K562 (cell line): ENCODE measurements around the gene CD72. TPM values are rescaled to one million over a fixed set of nuclear protein-coding genes. Genes with fewer than 3 reads are reported as not detected.
A peak's percentile ranks its signal among the peaks of the same experiment; 100 is the strongest.

Source experiments
- ARID3B ChIP-seq: fragments of 250-450 bp; sonication (Bioruptor Pico); IDR thresholded peaks from 2 replicates; pipeline ENCODE4 v1.4.0; 2020; ENCODE audit warnings: borderline replicate concordance
- BCL6 ChIP-seq: fragments of 250-450 bp; sonication (Bioruptor Pico); IDR thresholded peaks from 2 replicates; pipeline ENCODE4 v1.4.0; 2020
- CBX8 ChIP-seq: fragments of 200-600 bp; sonication (generic); IDR thresholded peaks from 2 replicates; pipeline ENCODE4 v1.6.1; 2012; ENCODE audit warnings: borderline replicate concordance, mixed run types, low read depth, mild to moderate bottlenecking, moderate library complexity, mixed read lengths, low read length, control low read depth, inconsistent platforms; ENCODE audit not compliant: poor library complexity, severe bottlenecking; ENCODE audit errors: extremely low read depth
- DIDO1 ChIP-seq: fragments of 450-650 bp; IDR thresholded peaks from 2 replicates; pipeline ENCODE4 v1.6.1; 2016; ENCODE audit warnings: low read depth, missing biosample characterization, missing genetic modification characterization
- EZH2 ChIP-seq: IDR thresholded peaks from 2 replicates; pipeline ENCODE4 v1.6.1; 2012; ENCODE audit warnings: low read depth, mild to moderate bottlenecking, inconsistent platforms, low read length, borderline replicate concordance
- FOXJ2 ChIP-seq: fragments of 200-800 bp; sonication (Bioruptor generic); IDR thresholded peaks from 2 replicates; pipeline ENCODE4 v1.6.1; 2016; ENCODE audit warnings: missing genetic modification characterization, missing compliant biosample characterization
- HMG20B ChIP-seq: fragments of 250-450 bp; sonication (Bioruptor Pico); IDR thresholded peaks from 2 replicates; pipeline ENCODE4 v1.5.0; 2021; ENCODE audit warnings: mild to moderate bottlenecking
- ID3 ChIP-seq, 2 experiments: fragments of 250-450 bp in 1 of 2; fragments of 450-650 bp in 1 of 2; sonication (Bioruptor Pico) in 1 of 2; IDR thresholded peaks; 2 replicates each; pipeline versions ENCODE4 v1.6.1 to v1.8.0; 2016 to 2021; ENCODE audit warnings: mild to moderate bottlenecking in 2 of 2, moderate library complexity in 2 of 2, missing compliant biosample characterization in 1 of 2, missing genetic modification characterization in 1 of 2
- IRF1 ChIP-seq: sonication (generic); formaldehyde crosslinking; IDR thresholded peaks from 2 replicates; pipeline ENCODE4 v1.8.0; 2022; ENCODE audit warnings: missing genetic modification reagents, mild to moderate bottlenecking, borderline replicate concordance
- MITF ChIP-seq: IDR thresholded peaks from 2 replicates; pipeline ENCODE4 v1.6.1; 2014; ENCODE audit warnings: antibody characterized with exemption
- MXI1 ChIP-seq: IDR thresholded peaks from 2 replicates; pipeline ENCODE4 v1.6.1; 2011; ENCODE audit warnings: low read depth, mild to moderate bottlenecking, improper control_type of control experiment, low read length
- PHF21A ChIP-seq: fragments of 450-650 bp; IDR thresholded peaks from 2 replicates; pipeline ENCODE4 v1.6.1; 2017; ENCODE audit warnings: low read depth, borderline replicate concordance
- POLR2AphosphoS2 ChIP-seq: IDR thresholded peaks from 2 replicates; pipeline ENCODE4 v1.6.1; 2012; ENCODE audit warnings: low read length, improper control_type of control experiment
- RBM15 ChIP-seq: fragments of 200-400 bp; formaldehyde crosslinking; IDR thresholded peaks from 2 replicates; pipeline ENCODE4 v1.6.1; 2018; ENCODE audit warnings: mild to moderate bottlenecking, low read length, moderate library complexity; ENCODE audit not compliant: insufficient read depth
- SMAD2 ChIP-seq: fragments of 150-350 bp; IDR thresholded peaks from 2 replicates; pipeline ENCODE4 v1.6.1; 2014; ENCODE audit warnings: low read depth, mild to moderate bottlenecking, low read length
- SP1 ChIP-seq: sonication (generic); formaldehyde crosslinking; IDR thresholded peaks from 2 replicates; pipeline ENCODE4 v1.8.1; 2022; ENCODE audit warnings: mild to moderate bottlenecking, missing genetic modification reagents
- TCF7L2 ChIP-seq: fragments of 150-350 bp; IDR thresholded peaks from 2 replicates; pipeline ENCODE4 v1.6.1; 2016; ENCODE audit warnings: low read depth, mild to moderate bottlenecking, low read length, moderate library complexity
- ZNF512 ChIP-seq: IDR thresholded peaks from 2 replicates; pipeline ENCODE4 v1.6.1; 2016; ENCODE audit warnings: missing genetic modification characterization, missing compliant biosample characterization
- ZNF778 ChIP-seq: fragments of 450-650 bp; formaldehyde crosslinking; IDR thresholded peaks from 2 replicates; pipeline ENCODE4 v1.4.0; 2020; ENCODE audit warnings: mild to moderate bottlenecking, moderate library complexity
- ZNF780A ChIP-seq: fragments of 250-450 bp; sonication (Bioruptor Pico); IDR thresholded peaks from 2 replicates; pipeline ENCODE4 v1.5.0; 2021; ENCODE audit warnings: mild to moderate bottlenecking
- ZNF79 ChIP-seq: fragments of 250-450 bp; sonication (Bioruptor Pico); IDR thresholded peaks from 2 replicates; pipeline ENCODE4 v1.4.0; 2020; ENCODE audit warnings: low read depth, mild to moderate bottlenecking, moderate library complexity
- polyA plus RNA-seq, 8 experiments: library from polyadenylated mRNA; depleted of rRNA in 4 of 8; stranded (reverse) in 5 of 8; unstranded in 3 of 8; fragments of >200 nt; fragmentation: Nextera tagmentation in 2 of 8; fragmentation: Illumina TruSeq in 1 of 8; extraction: Ambion mirVana in 2 of 8; extraction: Trizol in 1 of 8; gene quantifications; 2 replicates each; pipeline versions ENCODE4 v1.2.1 to v1.2.3, GENCODE V29; 2011 to 2014; ENCODE audit warnings: inconsistent platforms in 1 of 8, missing spikeins in 1 of 8
- total RNA-seq, 7 experiments: library from RNA; depleted of rRNA in 6 of 7; stranded (reverse); fragments of >200 nt in 6 of 7; fragmentation: Illumina TruSeq in 2 of 7; extraction: Trizol in 2 of 7; gene quantifications; 2 replicates each; pipeline versions ENCODE4 v1.2.1 to v1.2.3, GENCODE V29; 2011 to 2021; ENCODE audit warnings: low replicate concordance in 1 of 7

CD72 gene
- total and polyA plus RNA-seq, 9 of the 15 experiments (the other 6 are each of a cell fraction or from before 2014, with no cell fraction given) = 0.11 to 0.78 (median 0.27) TPM; not detected in 1

GRCh38 chr9:35664531-35665470 lies 46.6 kb upstream of the CD72 start, which contains the start of gene ARHGEF39 (continued):
- 0 out of 2 replicates have a peak, but pooled peaks have one; percentile 56 for TF ChIP-seq SP1 (CRISPR knock-in tag)
- TF ChIP-seq ARID3B = no peak
- TF ChIP-seq EZH2 = no peak
- TF ChIP-seq POLR2AphosphoS2 = no peak
- no peak for TF ChIP-seq TCF7L2
- TF ChIP-seq HMG20B (CRISPR knock-in tag) = no peak
- TF ChIP-seq BCL6 = no peak
- TF ChIP-seq SMAD2 = no peak
- TF ChIP-seq ZNF778 (CRISPR knock-in tag) = no peak
- no peak for TF ChIP-seq ID3 (CRISPR knock-in tag; IDR thresholded peaks at IDR 0.05)
- no peak; the same call in 1 of the 2 replicates for TF ChIP-seq ID3 (tag; IDR thresholded peaks at IDR 0.05)
- no peak for TF ChIP-seq ZNF79
- TF ChIP-seq PHF21A = no peak
- no peak for TF ChIP-seq ZNF512 (tag)
- TF ChIP-seq IRF1 (CRISPR knock-in tag) = no peak
- no peak for TF ChIP-seq MXI1
- TF ChIP-seq FOXJ2 = no peak
- no peak for TF ChIP-seq DIDO1 (tag)
- TF ChIP-seq CBX8 = no peak
- TF ChIP-seq RBM15 = no peak
- no peak for TF ChIP-seq ZNF780A (CRISPR knock-in tag)
- no peak for TF ChIP-seq MITF
